ENCODE measurements around the gene AMOTL2. TPM values are rescaled to one million over a fixed set of nuclear protein-coding genes. Genes with fewer than 3 reads are reported as not detected.

AMOTL2 gene
- total and polyA plus RNA-seq, 2 experiments from 2014 or later, result 63.9 to 81.6 TPM

DNA sequence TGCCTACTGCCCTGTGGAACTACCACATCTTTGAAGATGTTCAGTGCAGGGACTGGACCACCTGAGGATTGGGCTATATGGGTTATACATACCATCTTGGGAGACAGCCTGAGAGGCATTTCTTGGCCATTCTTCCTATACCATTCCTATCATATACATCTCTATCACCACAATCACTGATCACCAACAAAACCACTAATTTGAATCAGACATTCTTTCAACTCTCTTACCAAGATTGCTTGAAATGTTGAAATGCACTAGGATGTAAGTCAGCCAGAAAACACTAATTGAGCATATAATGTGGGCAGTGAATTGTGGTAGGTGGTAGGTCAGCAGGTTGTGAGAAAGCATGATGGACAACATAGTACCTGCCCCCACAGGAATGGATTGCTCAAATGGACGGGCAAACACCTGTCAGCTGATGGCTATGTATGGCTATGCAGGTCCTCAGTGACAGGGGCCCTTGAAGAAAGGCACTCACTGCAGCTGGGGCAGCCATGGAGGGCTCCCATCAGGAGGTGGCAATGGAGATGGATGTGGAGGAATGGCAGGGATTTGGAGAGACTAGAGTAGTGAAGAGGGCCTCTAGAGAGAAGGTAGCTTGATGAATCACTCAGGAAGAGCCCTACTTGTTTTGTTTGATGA is 49.1 kb downstream of the AMOTL2 start:
- no peak for TF ChIP-seq EZH2 (IDR thresholded peaks at IDR 0.05; ENCODE audit: borderline replicate concordance)
- TF ChIP-seq, protein P1, sequence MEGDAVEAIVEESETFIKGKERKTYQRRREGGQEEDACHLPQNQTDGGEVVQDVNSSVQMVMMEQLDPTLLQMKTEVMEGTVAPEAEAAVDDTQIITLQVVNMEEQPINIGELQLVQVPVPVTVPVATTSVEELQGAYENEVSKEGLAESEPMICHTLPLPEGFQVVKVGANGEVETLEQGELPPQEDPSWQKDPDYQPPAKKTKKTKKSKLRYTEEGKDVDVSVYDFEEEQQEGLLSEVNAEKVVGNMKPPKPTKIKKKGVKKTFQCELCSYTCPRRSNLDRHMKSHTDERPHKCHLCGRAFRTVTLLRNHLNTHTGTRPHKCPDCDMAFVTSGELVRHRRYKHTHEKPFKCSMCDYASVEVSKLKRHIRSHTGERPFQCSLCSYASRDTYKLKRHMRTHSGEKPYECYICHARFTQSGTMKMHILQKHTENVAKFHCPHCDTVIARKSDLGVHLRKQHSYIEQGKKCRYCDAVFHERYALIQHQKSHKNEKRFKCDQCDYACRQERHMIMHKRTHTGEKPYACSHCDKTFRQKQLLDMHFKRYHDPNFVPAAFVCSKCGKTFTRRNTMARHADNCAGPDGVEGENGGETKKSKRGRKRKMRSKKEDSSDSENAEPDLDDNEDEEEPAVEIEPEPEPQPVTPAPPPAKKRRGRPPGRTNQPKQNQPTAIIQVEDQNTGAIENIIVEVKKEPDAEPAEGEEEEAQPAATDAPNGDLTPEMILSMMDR (IDR thresholded peaks at IDR 0.05; ENCODE audit: poor library complexity), result no peak
- TF ChIP-seq EZH2phosphoT487 (IDR thresholded peaks at IDR 0.05; ENCODE audit: low read depth, severe bottlenecking, unreplicated experiment), result no peak
- Histone ChIP-seq H3K27ac (no peak overlapping the region), H3K4me1 (ENCODE audit: insufficient read depth) (peaks cover 22% of the 10 kb centered on the region)

DNA sequence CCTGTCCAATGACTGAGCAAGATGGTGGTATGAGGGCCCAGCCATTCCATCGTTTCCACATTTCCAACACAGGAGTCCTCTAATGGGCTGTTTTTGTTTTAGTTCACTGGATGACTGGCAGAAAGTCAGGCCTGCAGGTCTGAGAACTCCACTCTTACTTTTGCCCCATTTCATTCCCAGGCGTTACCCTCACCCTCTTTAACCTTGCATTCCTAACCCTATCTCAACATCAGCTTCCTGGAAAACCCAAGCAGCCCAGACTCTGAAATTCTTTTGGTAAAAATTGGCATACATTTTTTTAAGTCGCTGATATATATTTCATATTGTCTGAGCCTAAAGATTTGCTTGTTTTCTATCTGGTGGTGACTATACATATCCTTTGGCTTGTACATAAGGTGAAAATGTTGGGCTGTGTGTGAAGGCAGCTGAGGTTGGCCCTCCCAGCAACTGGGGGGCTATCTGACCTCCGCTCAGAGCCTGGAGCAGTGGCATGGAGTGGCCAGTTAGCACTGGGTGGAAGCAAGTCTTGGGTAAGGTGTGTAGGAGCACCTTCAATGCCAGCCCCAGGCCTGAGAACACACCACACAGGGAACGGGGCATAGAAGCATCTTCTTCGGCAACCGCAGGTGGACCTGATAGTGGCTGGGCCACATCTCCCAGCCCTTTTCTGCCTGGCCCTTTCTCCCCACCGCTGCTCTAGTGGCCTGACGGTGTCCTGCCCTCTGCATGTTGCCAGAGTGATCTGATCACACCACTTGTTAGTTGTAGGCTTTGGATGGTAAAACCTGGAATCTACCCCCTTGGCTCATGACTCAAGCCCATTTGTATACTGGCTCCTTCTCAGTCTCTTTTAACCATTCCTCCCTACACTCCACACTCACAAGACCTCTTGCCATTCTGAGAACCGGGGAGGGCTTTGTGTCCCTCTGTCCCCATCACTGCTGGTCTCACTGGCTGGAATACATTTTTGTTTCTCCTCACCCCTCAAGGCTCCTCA is 50.0 kb downstream of the AMOTL2 start:
- H3K27ac ChIP-seq, result no peak overlapping the region
- no peak overlapping the region for H2AFZ ChIP-seq
- WGBS (ENCODE audit: low lambda C conversion rate, missing lambda C conversion rate), result 89% methylated on average over 10 of the region's 10 CpGs
- H3K36me3 ChIP-seq (replicated peaks; ENCODE audit: insufficient read depth, low read depth), result no peaks in the 10 kb centered on the region
- TF ChIP-seq, protein P1 (IDR thresholded peaks at IDR 0.05; ENCODE audit: poor library complexity), result no peak
- TF ChIP-seq EZH2phosphoT487 (IDR thresholded peaks at IDR 0.05; ENCODE audit: low read depth, severe bottlenecking, unreplicated experiment) (no peak), EZH2 (IDR thresholded peaks at IDR 0.05; ENCODE audit: borderline replicate concordance) (no peak)
- no peak overlapping the region for H3K4me3 ChIP-seq
- H3K9me2 ChIP-seq (replicated peaks; ENCODE audit: insufficient read depth), result no peaks in the 10 kb centered on the region
- peaks cover 22% of the 10 kb centered on the region for H3K4me1 ChIP-seq (ENCODE audit: insufficient read depth)
- H3K4me2 ChIP-seq, result no peak overlapping the region
- no peaks in the 10 kb centered on the region for H3K27me3 ChIP-seq
- H4K20me1 ChIP-seq (ENCODE audit: insufficient read depth, poor library complexity, severe bottlenecking), result no peaks in the 10 kb centered on the region
- no peaks in the 10 kb centered on the region for H3K79me2 ChIP-seq
- H3K9me3 ChIP-seq (ENCODE audit: low read depth), result no peaks in the 10 kb centered on the region
- no peak for DNase-seq (ENCODE audit: low spot score)

More for the DNA sequence above, 49.1 kb downstream of the AMOTL2 start:
- no peak overlapping the region for H3K4me3 ChIP-seq
- H3K9me2 ChIP-seq (replicated peaks; ENCODE audit: insufficient read depth), result no peaks in the 10 kb centered on the region
- WGBS (ENCODE audit: low lambda C conversion rate, missing lambda C conversion rate), result 76% methylated on average over 1 of the region's 1 CpG
- no peak overlapping the region for H3K4me2 ChIP-seq
- H3K79me2 ChIP-seq, result no peaks in the 10 kb centered on the region
- H2AFZ ChIP-seq, result no peak overlapping the region
- DNase-seq (ENCODE audit: low spot score), result no peak
- no peaks in the 10 kb centered on the region for H4K20me1 ChIP-seq (ENCODE audit: insufficient read depth, poor library complexity, severe bottlenecking)
- H3K9me3 ChIP-seq (ENCODE audit: low read depth), result no peaks in the 10 kb centered on the region
- no peaks in the 10 kb centered on the region for H3K36me3 ChIP-seq (replicated peaks; ENCODE audit: insufficient read depth, low read depth)
- H3K27me3 ChIP-seq, result no peaks in the 10 kb centered on the region

DNA sequence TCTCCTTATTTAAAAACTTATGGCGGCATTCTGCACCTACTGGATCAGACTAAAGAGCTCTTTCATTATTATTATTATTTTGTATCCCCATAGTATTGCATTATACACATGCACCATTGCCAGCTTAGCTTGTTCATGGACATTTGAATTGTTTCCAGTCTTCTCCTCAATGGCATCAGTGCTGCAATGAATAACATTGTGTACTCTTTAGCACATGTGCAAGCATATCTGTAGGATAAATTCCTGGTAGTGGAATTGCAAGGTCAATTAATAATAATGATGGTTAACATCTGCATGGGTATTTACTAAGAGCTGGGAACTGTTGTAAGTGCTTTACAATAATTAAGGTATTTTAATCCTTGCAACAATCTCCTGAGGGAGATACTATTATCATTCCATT is 52.0 kb downstream of the AMOTL2 start:
- no peak for DNase-seq (ENCODE audit: low spot score)
- peaks cover 14% of the 10 kb centered on the region for H3K4me1 ChIP-seq (ENCODE audit: insufficient read depth)
- no peak overlapping the region for H3K4me3 ChIP-seq
- WGBS (ENCODE audit: low lambda C conversion rate, missing lambda C conversion rate), result 100% methylated on average over 1 of the region's 1 CpG
- no peaks in the 10 kb centered on the region for H3K36me3 ChIP-seq (replicated peaks; ENCODE audit: insufficient read depth, low read depth)
- TF ChIP-seq EZH2 (IDR thresholded peaks at IDR 0.05; ENCODE audit: borderline replicate concordance), result no peak
- TF ChIP-seq EZH2phosphoT487 (IDR thresholded peaks at IDR 0.05; ENCODE audit: low read depth, severe bottlenecking, unreplicated experiment), result no peak
- TF ChIP-seq, protein P1 (IDR thresholded peaks at IDR 0.05; ENCODE audit: poor library complexity), result no peak
- H4K20me1 ChIP-seq (ENCODE audit: insufficient read depth, poor library complexity, severe bottlenecking), result no peaks in the 10 kb centered on the region
- H3K4me2 ChIP-seq, result no peak overlapping the region
- no peaks in the 10 kb centered on the region for H3K9me2 ChIP-seq (replicated peaks; ENCODE audit: insufficient read depth)
- H3K27ac ChIP-seq, result no peak overlapping the region
- no peaks in the 10 kb centered on the region for H3K9me3 ChIP-seq (ENCODE audit: low read depth)
- no peaks in the 10 kb centered on the region for H3K79me2 ChIP-seq
- no peak overlapping the region for H2AFZ ChIP-seq
- H3K27me3 ChIP-seq, result no peaks in the 10 kb centered on the region

All from hepatocyte (in vitro differentiated cells).